Measurements from ENCODE around the gene CDKAL1.

GRCh38 chr6:21182589-21182988 is 648.3 kb downstream of the CDKAL1 start:
- TF ChIP-seq EZH2 (optimal IDR thresholded peaks at IDR 0.05; ENCODE audit: low read depth, low read length), result no peak
- TF ChIP-seq EZH2phosphoT487 (IDR thresholded peaks at IDR 0.05; ENCODE audit: low read length), result no peak
- TF ChIP-seq, protein P1, sequence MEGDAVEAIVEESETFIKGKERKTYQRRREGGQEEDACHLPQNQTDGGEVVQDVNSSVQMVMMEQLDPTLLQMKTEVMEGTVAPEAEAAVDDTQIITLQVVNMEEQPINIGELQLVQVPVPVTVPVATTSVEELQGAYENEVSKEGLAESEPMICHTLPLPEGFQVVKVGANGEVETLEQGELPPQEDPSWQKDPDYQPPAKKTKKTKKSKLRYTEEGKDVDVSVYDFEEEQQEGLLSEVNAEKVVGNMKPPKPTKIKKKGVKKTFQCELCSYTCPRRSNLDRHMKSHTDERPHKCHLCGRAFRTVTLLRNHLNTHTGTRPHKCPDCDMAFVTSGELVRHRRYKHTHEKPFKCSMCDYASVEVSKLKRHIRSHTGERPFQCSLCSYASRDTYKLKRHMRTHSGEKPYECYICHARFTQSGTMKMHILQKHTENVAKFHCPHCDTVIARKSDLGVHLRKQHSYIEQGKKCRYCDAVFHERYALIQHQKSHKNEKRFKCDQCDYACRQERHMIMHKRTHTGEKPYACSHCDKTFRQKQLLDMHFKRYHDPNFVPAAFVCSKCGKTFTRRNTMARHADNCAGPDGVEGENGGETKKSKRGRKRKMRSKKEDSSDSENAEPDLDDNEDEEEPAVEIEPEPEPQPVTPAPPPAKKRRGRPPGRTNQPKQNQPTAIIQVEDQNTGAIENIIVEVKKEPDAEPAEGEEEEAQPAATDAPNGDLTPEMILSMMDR (IDR thresholded peaks at IDR 0.05; ENCODE audit: low read length), result no peak
